Measurements from ENCODE around the gene GRM7.

DNA sequence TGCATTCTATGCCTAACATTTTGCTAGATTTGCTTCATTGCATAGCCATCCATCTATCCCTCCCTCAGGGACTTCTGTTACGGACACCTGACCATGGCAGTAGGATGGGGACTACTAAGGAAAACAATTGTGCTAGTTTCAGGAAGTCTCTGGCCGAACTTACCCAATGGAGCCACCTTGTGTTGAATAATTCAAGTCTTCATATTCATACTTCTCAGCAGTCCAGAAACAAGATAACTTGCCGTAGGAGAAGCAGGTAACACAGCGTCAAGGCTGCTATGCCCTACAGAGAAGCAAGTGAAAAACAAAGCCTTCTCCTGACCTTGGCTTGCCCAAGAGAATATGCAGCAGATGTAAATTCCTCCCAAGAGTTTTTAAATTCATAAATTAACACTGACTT lies 685.3 kb downstream of the GRM7 start:
- TF ChIP-seq, protein P1, sequence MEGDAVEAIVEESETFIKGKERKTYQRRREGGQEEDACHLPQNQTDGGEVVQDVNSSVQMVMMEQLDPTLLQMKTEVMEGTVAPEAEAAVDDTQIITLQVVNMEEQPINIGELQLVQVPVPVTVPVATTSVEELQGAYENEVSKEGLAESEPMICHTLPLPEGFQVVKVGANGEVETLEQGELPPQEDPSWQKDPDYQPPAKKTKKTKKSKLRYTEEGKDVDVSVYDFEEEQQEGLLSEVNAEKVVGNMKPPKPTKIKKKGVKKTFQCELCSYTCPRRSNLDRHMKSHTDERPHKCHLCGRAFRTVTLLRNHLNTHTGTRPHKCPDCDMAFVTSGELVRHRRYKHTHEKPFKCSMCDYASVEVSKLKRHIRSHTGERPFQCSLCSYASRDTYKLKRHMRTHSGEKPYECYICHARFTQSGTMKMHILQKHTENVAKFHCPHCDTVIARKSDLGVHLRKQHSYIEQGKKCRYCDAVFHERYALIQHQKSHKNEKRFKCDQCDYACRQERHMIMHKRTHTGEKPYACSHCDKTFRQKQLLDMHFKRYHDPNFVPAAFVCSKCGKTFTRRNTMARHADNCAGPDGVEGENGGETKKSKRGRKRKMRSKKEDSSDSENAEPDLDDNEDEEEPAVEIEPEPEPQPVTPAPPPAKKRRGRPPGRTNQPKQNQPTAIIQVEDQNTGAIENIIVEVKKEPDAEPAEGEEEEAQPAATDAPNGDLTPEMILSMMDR (IDR thresholded peaks at IDR 0.05) = peak; percentile 31 to 48 (median 45)
- no peak for TF ChIP-seq EP300 (IDR thresholded peaks at IDR 0.05)

All from esophagus muscularis mucosa (tissue), 3 donors.